Cardiac muscle cell (in vitro differentiated cells and primary cell): ENCODE measurements around the gene FAM184B. TPM values are rescaled to one million over a fixed set of nuclear protein-coding genes. Genes with fewer than 3 reads are reported as not detected.
"Not testable (repeated sequence)": the region's sequence is repeated elsewhere in the genome, so short reads cannot be mapped to it uniquely, and the experiment has no call there.

Experiments
- DNase-seq, 2 donors: peaks; one replicate each; pipeline versions ENCODE4 v3.0.0 to v3.0.0-alpha.2; 2010 to 2017; ENCODE audit warnings: low read depth in 1 of 2, low spot score in 1 of 2
- H3K27ac ChIP-seq: fragments of 200-600 bp; sonication (generic); 2 replicates; pipeline ENCODE4 v1.5.1; 2016
- H3K27me3 ChIP-seq: fragments of 200-600 bp; sonication (generic); 2 replicates; pipeline ENCODE4 v1.6.0; 2016; ENCODE audit warnings: control low read depth
- H3K36me3 ChIP-seq: fragments of 200-600 bp; sonication (generic); 2 replicates; pipeline ENCODE4 v1.5.1; 2016; ENCODE audit warnings: control low read depth
- H3K4me1 ChIP-seq: fragments of 200-600 bp; sonication (generic); 2 replicates; pipeline ENCODE4 v1.8.1; 2017; ENCODE audit warnings: low read depth, mild to moderate bottlenecking, mixed run types
- H3K4me3 ChIP-seq: fragments of 200-600 bp; sonication (generic); 2 replicates; pipeline ENCODE4 v1.5.1; 2016; ENCODE audit warnings: mild to moderate bottlenecking
- H3K9me3 ChIP-seq: fragments of 200-600 bp; sonication (generic); 2 replicates; pipeline ENCODE4 v1.5.1; 2017; ENCODE audit warnings: low read depth, mild to moderate bottlenecking, control low read depth
- CTCF ChIP-seq: IDR thresholded peaks from 2 replicates; pipeline ENCODE4 v1.5.1; 2012; ENCODE audit warnings: low read depth, mild to moderate bottlenecking, low read length
- polyA plus RNA-seq: library from polyadenylated mRNA; unstranded; fragments of >200 nt; fragmentation: Nextera tagmentation; extraction: Ambion mirVana; gene quantifications from 2 replicates; pipeline ENCODE4 v1.2.1, GENCODE V29; 2016
- total RNA-seq: library from RNA; depleted of rRNA; stranded (reverse); fragments of >200 nt; gene quantifications from 2 replicates; pipeline ENCODE4 v1.2.3, GENCODE V29; 2016

Gene FAM184B
- total and polyA plus RNA-seq, 2 experiments from 2014 or later: not detected

DNA sequence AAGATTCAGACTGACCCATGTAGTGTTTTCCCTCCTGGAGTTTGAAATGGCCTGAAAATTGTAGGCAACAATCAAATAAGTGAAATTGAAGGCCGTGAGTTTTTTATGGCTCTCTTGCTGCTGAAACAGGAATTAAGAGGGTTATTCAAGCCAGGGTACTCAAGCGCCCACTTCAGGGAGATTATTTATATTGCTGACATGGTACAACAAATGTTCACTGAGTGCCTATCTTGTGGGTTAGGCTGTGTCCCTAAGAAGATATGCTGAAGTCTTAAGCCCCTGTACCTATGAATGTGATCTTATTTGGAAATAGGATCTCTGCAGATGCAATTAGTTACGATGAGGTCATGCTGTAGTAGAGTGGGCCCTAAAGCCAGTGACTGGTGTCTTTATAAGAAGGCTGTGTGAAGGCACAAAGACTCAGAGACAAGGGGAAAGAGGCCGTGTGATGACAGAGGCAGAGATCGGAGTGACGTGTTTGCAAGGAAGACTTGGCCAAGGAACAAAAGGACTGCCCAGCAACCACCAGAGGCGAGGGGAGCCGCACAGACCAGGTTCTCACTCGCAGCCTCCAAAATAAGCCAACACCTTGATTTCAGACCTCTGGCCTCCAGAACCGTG, 94.1 kb downstream of the FAM184B start:
- no peak for DNase-seq
- H3K9me3 ChIP-seq: no peaks in the 10 kb centered on the region
- no peaks in the 10 kb centered on the region for H3K36me3 ChIP-seq
- no peak overlapping the region for H3K27ac ChIP-seq
- no peak for TF ChIP-seq CTCF
- no peaks in the 10 kb centered on the region for H3K4me1 ChIP-seq
- no peaks in the 10 kb centered on the region for H3K27me3 ChIP-seq
- no peak overlapping the region for H3K4me3 ChIP-seq

DNA sequence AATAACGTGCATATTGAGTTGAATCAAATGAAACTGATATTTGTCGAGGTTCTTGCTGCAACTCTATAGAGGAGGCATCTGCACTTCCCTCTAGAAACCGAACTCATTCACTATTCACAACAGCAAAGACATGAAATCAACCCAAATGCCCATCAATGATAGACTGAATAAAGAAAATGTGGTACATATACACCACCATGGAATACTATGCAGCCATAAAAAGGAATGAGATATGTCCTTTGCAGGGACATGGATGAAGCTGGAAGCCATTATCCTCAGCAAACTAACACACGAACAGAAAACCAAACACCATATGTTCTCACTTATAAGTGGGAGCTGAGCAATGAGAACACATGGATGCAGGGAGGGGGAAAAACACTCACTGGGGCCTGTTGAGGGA, 96.8 kb downstream of the FAM184B start:
- not testable (repeated sequence) for H3K36me3 ChIP-seq, H3K27me3 ChIP-seq, H3K4me1 ChIP-seq, DNase-seq, H3K4me3 ChIP-seq, H3K9me3 ChIP-seq, H3K27ac ChIP-seq

- Histone ChIP-seq H3K9me3 (no peaks in the 10 kb centered on the region), H3K36me3 (no peaks in the 10 kb centered on the region), H3K27me3 (no peaks in the 10 kb centered on the region), H3K27ac (no peak overlapping the region), H3K4me3 (no peak overlapping the region), H3K4me1 (no peaks in the 10 kb centered on the region)
- no peak for DNase-seq
- TF ChIP-seq CTCF: no peak
Measured at GRCh38 chr4:17682222-17682566, 99.2 kb downstream of the FAM184B start.

- Histone ChIP-seq H3K27me3 (no peaks in the 10 kb centered on the region), H3K36me3 (no peaks in the 10 kb centered on the region), H3K27ac (no peak overlapping the region), H3K9me3 (no peaks in the 10 kb centered on the region), H3K4me3 (no peak overlapping the region), H3K4me1 (no peaks in the 10 kb centered on the region)
- no peak for TF ChIP-seq CTCF
- DNase-seq: no peak
Measured at GRCh38 chr4:17681281-17682221, 99.9 kb downstream of the FAM184B start.

DNA sequence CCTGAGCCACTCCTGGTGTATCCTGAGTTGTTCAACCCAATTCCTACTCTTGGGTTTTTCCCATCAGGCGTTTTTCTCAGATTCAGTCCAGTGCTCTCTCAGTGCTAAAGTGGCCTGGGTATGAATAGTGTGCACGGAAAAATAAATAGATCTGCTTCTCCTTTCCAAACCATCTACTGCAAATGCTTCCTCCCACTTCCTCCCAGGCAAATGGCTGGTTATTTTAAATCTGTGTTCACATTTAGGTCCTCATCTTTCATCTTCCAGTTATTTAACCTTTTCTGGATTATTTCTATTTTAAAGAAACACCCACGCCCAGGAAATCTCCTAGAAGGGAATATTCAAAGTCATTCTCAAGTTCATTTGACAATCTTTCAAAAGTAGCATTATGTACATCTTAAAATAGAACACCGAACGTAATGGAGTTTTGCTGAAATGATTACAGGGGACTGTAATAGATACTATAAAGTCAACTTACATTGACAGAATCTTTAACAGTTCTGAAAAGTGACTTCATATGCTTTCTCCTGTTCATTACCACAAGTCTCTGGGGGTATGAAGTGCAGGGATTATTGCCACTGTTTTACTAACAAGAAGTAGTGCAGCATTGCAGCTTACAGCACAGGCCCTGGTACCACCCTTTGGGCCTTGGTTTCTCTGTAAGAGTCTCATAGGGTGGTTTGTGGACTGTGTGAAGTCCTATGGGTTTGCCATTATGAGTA, 100.7 kb downstream of the FAM184B start:
- no peak for DNase-seq
- no peak overlapping the region for H3K27ac ChIP-seq
- H3K4me3 ChIP-seq: no peak overlapping the region
- H3K4me1 ChIP-seq: no peaks in the 10 kb centered on the region
- H3K27me3 ChIP-seq: no peaks in the 10 kb centered on the region
- no peak for TF ChIP-seq CTCF
- H3K36me3 ChIP-seq: no peaks in the 10 kb centered on the region
- no peaks in the 10 kb centered on the region for H3K9me3 ChIP-seq
